K562 (cell line): ENCODE results near the gene CDC45. TPM values are rescaled to one million over a fixed set of nuclear protein-coding genes. Genes with fewer than 3 reads are reported as not detected.

Experiments used
- CBX1 ChIP-seq: sonication (generic); IDR thresholded peaks from 2 replicates; pipeline ENCODE4 v1.6.1; 2016; ENCODE audit warnings: antibody characterized with exemption, low read depth, mild to moderate bottlenecking
- CHD1 ChIP-seq: fragments of 200-600 bp; sonication (generic); IDR thresholded peaks from one replicate; pipeline ENCODE4 v1.6.1; 2012; ENCODE audit warnings: mild to moderate bottlenecking, moderate library complexity, low read length, inconsistent platforms
- DMBX1 ChIP-seq: fragments of 250-450 bp; sonication (Bioruptor Pico); IDR thresholded peaks from 2 replicates; pipeline ENCODE4 v1.8.0; 2022; ENCODE audit warnings: inconsistent platforms, mild to moderate bottlenecking, moderate library complexity, borderline replicate concordance
- FOXK2 ChIP-seq, 2 experiments: fragments of 450-650 bp; IDR thresholded peaks in 1 of 2; conservative IDR thresholded peaks in 1 of 2; 2 replicates each; pipeline ENCODE4 v1.6.1; 2016; ENCODE audit warnings: low read depth in 2 of 2, mild to moderate bottlenecking in 1 of 2
- FOXP1 ChIP-seq: sonication (generic); formaldehyde crosslinking; IDR thresholded peaks from 2 replicates; pipeline ENCODE4 v1.8.0; 2022; ENCODE audit warnings: mild to moderate bottlenecking, missing genetic modification reagents
- KHSRP ChIP-seq: fragments of 450-650 bp; IDR thresholded peaks from 2 replicates; pipeline ENCODE4 v1.6.1; 2017
- MTF1 ChIP-seq: fragments of 250-450 bp; sonication (Bioruptor Pico); IDR thresholded peaks from 2 replicates; pipeline ENCODE4 v1.9.0; 2021; ENCODE audit warnings: moderate library complexity, mild to moderate bottlenecking, inconsistent platforms, borderline replicate concordance
- NELFE ChIP-seq: IDR thresholded peaks from 2 replicates; pipeline ENCODE4 v1.6.1; 2011; ENCODE audit warnings: mild to moderate bottlenecking; ENCODE audit not compliant: insufficient read depth, insufficient read length
- NFRKB ChIP-seq: fragments of 450-650 bp; IDR thresholded peaks from 2 replicates; pipeline ENCODE4 v1.6.1; 2016; ENCODE audit warnings: low read depth
- NR2F6 ChIP-seq: fragments of 450-650 bp; formaldehyde crosslinking; IDR thresholded peaks from 2 replicates; pipeline ENCODE4 v1.4.0; 2020; ENCODE audit warnings: mild to moderate bottlenecking
- PHF21A ChIP-seq: fragments of 450-650 bp; IDR thresholded peaks from 2 replicates; pipeline ENCODE4 v1.6.1; 2017; ENCODE audit warnings: low read depth, borderline replicate concordance
- PHF8 ChIP-seq: fragments of 200-600 bp; sonication (generic); IDR thresholded peaks from 2 replicates; pipeline ENCODE4 v1.6.1; 2012; ENCODE audit warnings: mixed run types, mild to moderate bottlenecking, inconsistent platforms, low read length, moderate library complexity, borderline replicate concordance
- RAD21 ChIP-seq, 2 experiments: fragments of 250-450 bp in 1 of 2; fragments of 450-650 bp in 1 of 2; sonication (Bioruptor Pico) in 1 of 2; formaldehyde crosslinking in 1 of 2; IDR thresholded peaks in 1 of 2; conservative IDR thresholded peaks in 1 of 2; 2 replicates each; pipeline versions ENCODE4 v1.4.0 to v1.8.0; 2020 to 2022; ENCODE audit warnings: mild to moderate bottlenecking in 2 of 2, moderate library complexity in 1 of 2
- SMAD4 ChIP-seq: fragments of 250-450 bp; sonication (Bioruptor Pico); conservative IDR thresholded peaks from 2 replicates; pipeline ENCODE4 v1.8.0; 2021; ENCODE audit warnings: inconsistent platforms, mild to moderate bottlenecking, moderate library complexity
- SMARCA4 ChIP-seq: fragments of 450-650 bp; IDR thresholded peaks from 2 replicates; pipeline ENCODE4 v1.6.1; 2016
- SRSF9 ChIP-seq: fragments of 200-400 bp; formaldehyde crosslinking; IDR thresholded peaks from 2 replicates; pipeline ENCODE4 v1.6.1; 2017; ENCODE audit warnings: low read depth, low read length, borderline replicate concordance
- TCF7 ChIP-seq: sonication (generic); IDR thresholded peaks from 2 replicates; pipeline ENCODE4 v1.6.1; 2016; ENCODE audit warnings: antibody characterized with exemption, borderline replicate concordance
- ZKSCAN3 ChIP-seq: fragments of 250-450 bp; sonication (Bioruptor Pico); IDR thresholded peaks from 2 replicates; pipeline ENCODE4 v1.4.0; 2020
- ZNF212 ChIP-seq: fragments of 450-650 bp; formaldehyde crosslinking; IDR thresholded peaks from 2 replicates; pipeline ENCODE4 v1.4.0; 2020; ENCODE audit warnings: mild to moderate bottlenecking
- ZNF232 ChIP-seq: sonication (generic); formaldehyde crosslinking; IDR thresholded peaks from 2 replicates; pipeline ENCODE4 v1.8.0; 2022; ENCODE audit warnings: mild to moderate bottlenecking, missing genetic modification reagents
- ZNF41 ChIP-seq: fragments of 250-450 bp; sonication (Bioruptor Pico); conservative IDR thresholded peaks from 2 replicates; pipeline ENCODE4 v1.4.0; 2020; ENCODE audit warnings: mild to moderate bottlenecking
- ZNF583 ChIP-seq: fragments of 250-450 bp; sonication (Bioruptor Pico); IDR thresholded peaks from 2 replicates; pipeline ENCODE4 v1.4.0; 2020
- ZNF668 ChIP-seq: fragments of 250-450 bp; sonication (Bioruptor Pico); IDR thresholded peaks from 2 replicates; pipeline ENCODE4 v1.8.0; 2022; ENCODE audit warnings: mild to moderate bottlenecking, inconsistent platforms
- ZNF717 ChIP-seq: fragments of 250-450 bp; sonication (Bioruptor Pico); IDR thresholded peaks from 2 replicates; pipeline ENCODE4 v1.5.0; 2021
- polyA plus RNA-seq, 8 experiments: library from polyadenylated mRNA; depleted of rRNA in 4 of 8; stranded (reverse) in 5 of 8; unstranded in 3 of 8; fragments of >200 nt; fragmentation: Nextera tagmentation in 2 of 8; fragmentation: Illumina TruSeq in 1 of 8; extraction: Ambion mirVana in 2 of 8; extraction: Trizol in 1 of 8; gene quantifications; 2 replicates each; pipeline versions ENCODE4 v1.2.1 to v1.2.3, GENCODE V29; 2011 to 2014; ENCODE audit warnings: inconsistent platforms in 1 of 8, missing spikeins in 1 of 8
- total RNA-seq, 7 experiments: library from RNA; depleted of rRNA in 6 of 7; stranded (reverse); fragments of >200 nt in 6 of 7; fragmentation: Illumina TruSeq in 2 of 7; extraction: Trizol in 2 of 7; gene quantifications; 2 replicates each; pipeline versions ENCODE4 v1.2.1 to v1.2.3, GENCODE V29; 2011 to 2021; ENCODE audit warnings: low replicate concordance in 1 of 7
- TF ChIP-seq, protein P1 (sequence below): fragments of 250-450 bp; sonication (Bioruptor Pico); IDR thresholded peaks from 2 replicates; pipeline ENCODE4 v1.4.0; 2020; ENCODE audit warnings: mild to moderate bottlenecking, moderate library complexity, borderline replicate concordance
- TF ChIP-seq, protein P2 (sequence below): sonication (generic); formaldehyde crosslinking; IDR thresholded peaks from 2 replicates; pipeline ENCODE4 v1.8.0; 2022; ENCODE audit warnings: mild to moderate bottlenecking, missing genetic modification reagents
- TF ChIP-seq, protein P3 (sequence below): fragments of 450-650 bp; IDR thresholded peaks from 2 replicates; pipeline ENCODE4 v1.6.1; 2016; ENCODE audit warnings: antibody characterized with exemption

CDC45 gene
- total and polyA plus RNA-seq, 9 of the 15 experiments (the other 6 are each of a cell fraction or from before 2014, with no cell fraction given), result 251 to 580 (median 410) TPM

DNA sequence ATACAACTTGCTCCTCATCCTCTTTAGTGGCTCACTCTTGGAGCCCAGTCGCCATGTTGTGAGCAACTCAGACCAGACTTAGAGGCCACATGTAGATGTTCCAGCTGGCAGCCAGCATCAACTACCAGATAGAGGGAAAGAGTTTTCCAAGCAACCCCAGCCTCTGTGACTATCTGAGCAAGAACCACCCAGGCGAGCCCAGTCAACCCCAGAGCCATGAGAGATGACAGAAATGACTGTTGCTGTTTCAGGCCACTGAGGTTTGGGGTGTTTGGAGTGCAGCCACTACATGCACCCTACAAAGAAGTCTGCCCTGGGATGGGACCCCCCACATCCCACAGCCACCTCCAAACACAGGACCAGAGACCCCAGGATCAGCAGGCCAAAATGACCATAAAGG, 69.2 kb downstream of the CDC45 start (continued):
- no peak; the same call in 1 of the 2 replicates for TF ChIP-seq PHF8
- TF ChIP-seq, protein P1, sequence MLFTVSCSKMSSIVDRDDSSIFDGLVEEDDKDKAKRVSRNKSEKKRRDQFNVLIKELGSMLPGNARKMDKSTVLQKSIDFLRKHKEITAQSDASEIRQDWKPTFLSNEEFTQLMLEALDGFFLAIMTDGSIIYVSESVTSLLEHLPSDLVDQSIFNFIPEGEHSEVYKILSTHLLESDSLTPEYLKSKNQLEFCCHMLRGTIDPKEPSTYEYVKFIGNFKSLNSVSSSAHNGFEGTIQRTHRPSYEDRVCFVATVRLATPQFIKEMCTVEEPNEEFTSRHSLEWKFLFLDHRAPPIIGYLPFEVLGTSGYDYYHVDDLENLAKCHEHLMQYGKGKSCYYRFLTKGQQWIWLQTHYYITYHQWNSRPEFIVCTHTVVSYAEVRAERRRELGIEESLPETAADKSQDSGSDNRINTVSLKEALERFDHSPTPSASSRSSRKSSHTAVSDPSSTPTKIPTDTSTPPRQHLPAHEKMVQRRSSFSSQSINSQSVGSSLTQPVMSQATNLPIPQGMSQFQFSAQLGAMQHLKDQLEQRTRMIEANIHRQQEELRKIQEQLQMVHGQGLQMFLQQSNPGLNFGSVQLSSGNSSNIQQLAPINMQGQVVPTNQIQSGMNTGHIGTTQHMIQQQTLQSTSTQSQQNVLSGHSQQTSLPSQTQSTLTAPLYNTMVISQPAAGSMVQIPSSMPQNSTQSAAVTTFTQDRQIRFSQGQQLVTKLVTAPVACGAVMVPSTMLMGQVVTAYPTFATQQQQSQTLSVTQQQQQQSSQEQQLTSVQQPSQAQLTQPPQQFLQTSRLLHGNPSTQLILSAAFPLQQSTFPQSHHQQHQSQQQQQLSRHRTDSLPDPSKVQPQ, result 0 out of 2 replicates have a peak, but pooled peaks have one; percentile 31
- no peak for TF ChIP-seq NFRKB
- TF ChIP-seq DMBX1 (CRISPR knock-in tag), result no peak
- TF ChIP-seq ZNF583 (CRISPR knock-in tag), result no peak
- no peak for TF ChIP-seq ZNF212
- TF ChIP-seq NR2F6, result peak; percentile 69; the same call in 1 of the 2 replicates
- TF ChIP-seq KHSRP, result no peak
- no peak for TF ChIP-seq SMARCA4
- TF ChIP-seq SMAD4 (CRISPR knock-in tag), result no peak
- peak; percentile 24 for TF ChIP-seq CHD1
- TF ChIP-seq CBX1, result no peak
- no peak for TF ChIP-seq RAD21 (CRISPR knock-in tag; conservative IDR thresholded peaks at IDR 0.05 in 1 of 2, IDR thresholded peaks at IDR 0.05 in 1 of 2)
- no peak for TF ChIP-seq FOXP1
- no peak for TF ChIP-seq PHF21A
- no peak for TF ChIP-seq MTF1
- TF ChIP-seq SRSF9, result no peak
- no peak for TF ChIP-seq ZNF668 (CRISPR knock-in tag)
- TF ChIP-seq FOXK2 (conservative IDR thresholded peaks at IDR 0.05 in 1 of 2, IDR thresholded peaks at IDR 0.05 in 1 of 2; ENCODE audit: low read depth in 2 of 2), result no peak
- no peak for TF ChIP-seq ZNF41
- 0 out of 2 replicates have a peak, but pooled peaks have one; percentile 1 for TF ChIP-seq TCF7
- TF ChIP-seq, protein P2, sequence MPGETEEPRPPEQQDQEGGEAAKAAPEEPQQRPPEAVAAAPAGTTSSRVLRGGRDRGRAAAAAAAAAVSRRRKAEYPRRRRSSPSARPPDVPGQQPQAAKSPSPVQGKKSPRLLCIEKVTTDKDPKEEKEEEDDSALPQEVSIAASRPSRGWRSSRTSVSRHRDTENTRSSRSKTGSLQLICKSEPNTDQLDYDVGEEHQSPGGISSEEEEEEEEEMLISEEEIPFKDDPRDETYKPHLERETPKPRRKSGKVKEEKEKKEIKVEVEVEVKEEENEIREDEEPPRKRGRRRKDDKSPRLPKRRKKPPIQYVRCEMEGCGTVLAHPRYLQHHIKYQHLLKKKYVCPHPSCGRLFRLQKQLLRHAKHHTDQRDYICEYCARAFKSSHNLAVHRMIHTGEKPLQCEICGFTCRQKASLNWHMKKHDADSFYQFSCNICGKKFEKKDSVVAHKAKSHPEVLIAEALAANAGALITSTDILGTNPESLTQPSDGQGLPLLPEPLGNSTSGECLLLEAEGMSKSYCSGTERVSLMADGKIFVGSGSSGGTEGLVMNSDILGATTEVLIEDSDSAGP, result 0 out of 2 replicates have a peak, but pooled peaks have one; percentile 71
- no peak for TF ChIP-seq ZKSCAN3 (CRISPR knock-in tag)
- TF ChIP-seq ZNF232 (CRISPR knock-in tag), result no peak
- no peak for TF ChIP-seq NELFE
- TF ChIP-seq ZNF717 (CRISPR knock-in tag), result no peak
- TF ChIP-seq, protein P3, sequence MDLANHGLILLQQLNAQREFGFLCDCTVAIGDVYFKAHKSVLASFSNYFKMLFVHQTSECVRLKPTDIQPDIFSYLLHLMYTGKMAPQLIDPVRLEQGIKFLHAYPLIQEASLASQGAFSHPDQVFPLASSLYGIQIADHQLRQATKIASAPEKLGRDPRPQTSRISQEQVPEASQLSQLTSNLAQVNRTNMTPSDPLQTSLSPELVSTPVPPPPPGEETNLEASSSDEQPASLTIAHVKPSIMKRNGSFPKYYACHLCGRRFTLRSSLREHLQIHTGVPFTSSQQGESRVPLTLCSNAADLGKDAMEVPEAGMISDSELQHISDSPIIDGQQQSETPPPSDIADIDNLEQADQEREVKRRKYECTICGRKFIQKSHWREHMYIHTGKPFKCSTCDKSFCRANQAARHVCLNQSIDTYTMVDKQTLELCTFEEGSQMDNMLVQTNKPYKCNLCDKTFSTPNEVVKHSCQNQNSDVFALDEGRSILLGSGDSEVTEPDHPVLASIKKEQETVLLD, result no peak
